ENCODE results near the gene TEP1. TPM values are rescaled to one million over a fixed set of nuclear protein-coding genes. Genes with fewer than 3 reads are reported as not detected.

Gene TEP1
- total and polyA plus RNA-seq, 2 of the 8 experiments (the other 6 are each of a cell fraction or from before 2014, with no cell fraction given): 6.9 to 10.7 TPM

- no peaks in the 10 kb centered on the region for H3K9me3 ChIP-seq (ENCODE audit: insufficient read depth in 2 of 2, low read depth in 1 of 2, low read length in 1 of 2)
- H4K5ac ChIP-seq (ENCODE audit: insufficient read length, low read depth, low read length): no peak overlapping the region
- H3K4ac ChIP-seq (replicated peaks; ENCODE audit: insufficient read length, low read depth, low read length): no peak overlapping the region
- no peak overlapping the region for H4K91ac ChIP-seq (replicated peaks; ENCODE audit: insufficient read length, low read length)
- no peak overlapping the region for H3K14ac ChIP-seq (ENCODE audit: insufficient read length)
- POLR2A ChIA-PET (ENCODE audit: partially characterized antibody): interaction anchor here (0.7 to 8.3 kb wide), 12 partner anchors 12 to 227 kb away, joined by 3 to 215 read pairs (median 8); partner anchors contain the start of genes APEX1, CCNB1IP1, OSGEP and PIP4P1
- no peak overlapping the region for H2BK5ac ChIP-seq (ENCODE audit: low read depth, low read length)
- H2AK5ac ChIP-seq (ENCODE audit: low read depth, low read length): no peak overlapping the region
- 54% methylated on average over 2 of the region's 2 CpGs; no CpG with 5 or more reads in 1 of the 2 experiments for WGBS, 2 experiments (ENCODE audit: extremely low coverage in 1 of 2, insufficient coverage in 1 of 2, insufficient read length in 1 of 2, insufficient replicate concordance in 2 of 2, low coverage in 1 of 2, low lambda C conversion rate in 2 of 2, missing lambda C conversion rate in 1 of 2)
- DNase-seq (ENCODE audit: low read depth in 1 of 2, low spot score in 2 of 2): no peak
- no peak overlapping the region for H2BK20ac ChIP-seq (ENCODE audit: low read length)
- no peak overlapping the region for H3K23ac ChIP-seq (ENCODE audit: insufficient read length)
- H3K18ac ChIP-seq (ENCODE audit: extremely low read depth, low read length): no peak overlapping the region
- peaks cover 2% of the 10 kb centered on the region; the same call in 1 of the 2 replicates for H3K23me2 ChIP-seq (ENCODE audit: low read depth, low read length)
- H4K20me1 ChIP-seq (replicated peaks in 1 of 2; ENCODE audit: control insufficient read depth in 1 of 2, insufficient read depth in 2 of 2, low read length in 2 of 2): no peaks in the 10 kb centered on the region
- H3K4me2 ChIP-seq (ENCODE audit: insufficient read depth in 1 of 2, low read depth in 2 of 2, low read length in 2 of 2): peak overlapping the region; percentile 58 to 62; a peak in 3 of 4 replicates
- peaks cover 0 to 15% of the 10 kb centered on the region in 2 experiments; a peak in 2 of 4 replicates for H3K79me2 ChIP-seq (ENCODE audit: control insufficient read depth in 1 of 2, insufficient read depth in 2 of 2, low read length in 2 of 2)
- H3K9ac ChIP-seq (replicated peaks in 1 of 4; ENCODE audit: extremely low read depth in 1 of 4, low read depth in 3 of 4, low read length in 3 of 4): no peak overlapping the region
- no peaks in the 10 kb centered on the region for H3K79me1 ChIP-seq (ENCODE audit: low read depth, low read length)
- FAIRE-seq: no peak
- no peak overlapping the region for H2BK12ac ChIP-seq (ENCODE audit: low read depth, low read length)
- H3K56ac ChIP-seq (replicated peaks; ENCODE audit: insufficient read length, low read depth, low read length): no peak overlapping the region
- no peak overlapping the region for H4K8ac ChIP-seq (ENCODE audit: extremely low read depth, insufficient read depth, low read length)
- CTCF ChIA-PET (ENCODE audit: partially characterized antibody): interaction anchor here (0.6 to 1.6 kb wide), 4 partner anchors 12 to 568 kb away, joined by 3 to 6 read pairs (median 3); no protein-coding TSS in a partner anchor
- H2BK120ac ChIP-seq (replicated peaks; ENCODE audit: low read depth, low read length): no peak overlapping the region
- no peaks in the 10 kb centered on the region for H3K27me3 ChIP-seq (replicated peaks in 1 of 4; ENCODE audit: control insufficient read depth in 3 of 4, extremely low read depth in 1 of 4, insufficient read depth in 3 of 4, low read length in 3 of 4)
- H3K4me3 ChIP-seq (ENCODE audit: extremely low read depth in 1 of 4, insufficient read depth in 2 of 4, low read depth in 3 of 4, low read length in 4 of 4): peak overlapping the region; percentile 77 to 97 (median 88); a peak in 7 of 8 replicates
- H3K36me3 ChIP-seq (ENCODE audit: control insufficient read depth in 2 of 4, insufficient read depth in 4 of 4, low read length in 3 of 4): peaks cover 7 to 11% (median 8%) of the 10 kb centered on the region in 4 experiments; a peak in 7 of 8 replicates
- no peaks in the 10 kb centered on the region; a peak in 1 of 7 replicates for H3K4me1 ChIP-seq (replicated peaks in 1 of 4; ENCODE audit: control insufficient read depth in 3 of 4, insufficient read depth in 4 of 4, low read length in 3 of 4)
- H2AFZ ChIP-seq (ENCODE audit: low read length): no peak overlapping the region
- no peak overlapping the region for H2BK15ac ChIP-seq (ENCODE audit: low read length)
- no peak overlapping the region for H3K27ac ChIP-seq (ENCODE audit: low read depth, low read length)
- no peak for TF ChIP-seq TCF12 (IDR thresholded peaks at IDR 0.05; ENCODE audit: low read depth, low read length)
- TF ChIP-seq ZNF274 (IDR thresholded peaks at IDR 0.05; ENCODE audit: borderline replicate concordance, extremely low read depth, low read length): no peak
- no peak for TF ChIP-seq ATF2 (IDR thresholded peaks at IDR 0.05; ENCODE audit: low read length)
- no peak for TF ChIP-seq HDAC6 (IDR thresholded peaks at IDR 0.05; ENCODE audit: low read depth, low read length)
- TF ChIP-seq CEBPB (IDR thresholded peaks at IDR 0.05; ENCODE audit: low read depth, low read length): no peak
- TF ChIP-seq SUZ12 (IDR thresholded peaks at IDR 0.05; ENCODE audit: low read length): no peak
- no peak for TF ChIP-seq CBX5 (IDR thresholded peaks at IDR 0.05; ENCODE audit: low read depth, low read length)
- no peak for TF ChIP-seq MAFK (IDR thresholded peaks at IDR 0.05; ENCODE audit: low read depth, low read length)
- TF ChIP-seq TEAD4 (IDR thresholded peaks at IDR 0.05; ENCODE audit: low read depth, low read length): no peak
- no peak for TF ChIP-seq BRCA1 (IDR thresholded peaks at IDR 0.05; ENCODE audit: low read depth, low read length)
- no peak for TF ChIP-seq RFX5 (IDR thresholded peaks at IDR 0.05; ENCODE audit: borderline replicate concordance, low read depth, low read length)
- no peak for TF ChIP-seq POLR2AphosphoS5 (IDR thresholded peaks at IDR 0.05; ENCODE audit: low read depth, low read length)
- no peak for TF ChIP-seq GABPA (IDR thresholded peaks at IDR 0.05; ENCODE audit: borderline replicate concordance, insufficient read depth, low read length)
These were observed 71.7 kb downstream of the TEP1 start for GRCh38 chr14:20341646-20342045.
